Type B pancreatic cell (in vitro differentiated cells): ENCODE results near the gene PRC1. TPM values are rescaled to one million over a fixed set of nuclear protein-coding genes. Genes with fewer than 3 reads are reported as not detected.

ENCODE experiments used
- DNase-seq: peaks from one replicate; pipeline ENCODE4 v3.0.0; 2021; ENCODE audit warnings: mixed read lengths; ENCODE audit not compliant: unreplicated experiment; ENCODE audit errors: extremely low spot score
- H3K27ac Mint-ChIP-seq: 2 replicates; pipeline ENCODE4 v1.8.0; 2021; ENCODE audit warnings: mild to moderate bottlenecking, mixed read lengths
- H3K27me3 Mint-ChIP-seq: 2 replicates; pipeline ENCODE4 v1.8.0; 2021; ENCODE audit warnings: mixed read lengths
- H3K36me3 Mint-ChIP-seq: 2 replicates; pipeline ENCODE4 v1.8.0; 2021; ENCODE audit warnings: mixed read lengths
- H3K4me1 Mint-ChIP-seq: one replicate; pipeline ENCODE4 v1.8.0; 2021; ENCODE audit warnings: mixed read lengths; ENCODE audit not compliant: unreplicated experiment
- H3K4me3 Mint-ChIP-seq: 2 replicates; pipeline ENCODE4 v1.8.0; 2021; ENCODE audit warnings: mild to moderate bottlenecking, mixed read lengths
- H3K9me3 Mint-ChIP-seq: 2 replicates; pipeline ENCODE4 v1.8.0; 2021; ENCODE audit warnings: mixed read lengths
- total RNA-seq: library from RNA; stranded (reverse); gene quantifications from 2 replicates; pipeline ENCODE4 v1.2.1, GENCODE V29; 2021; ENCODE audit warnings: low replicate concordance
- TF ChIP-seq, protein P1 (sequence below): fragments of 200-600 bp; sonication (generic); conservative IDR thresholded peaks from 2 replicates; pipeline ENCODE4 v1.5.0; 2021; ENCODE audit warnings: antibody characterized with exemption, mild to moderate bottlenecking

PRC1 gene
- total RNA-seq, 1 donor from 2014 or later: 101 TPM

DNA sequence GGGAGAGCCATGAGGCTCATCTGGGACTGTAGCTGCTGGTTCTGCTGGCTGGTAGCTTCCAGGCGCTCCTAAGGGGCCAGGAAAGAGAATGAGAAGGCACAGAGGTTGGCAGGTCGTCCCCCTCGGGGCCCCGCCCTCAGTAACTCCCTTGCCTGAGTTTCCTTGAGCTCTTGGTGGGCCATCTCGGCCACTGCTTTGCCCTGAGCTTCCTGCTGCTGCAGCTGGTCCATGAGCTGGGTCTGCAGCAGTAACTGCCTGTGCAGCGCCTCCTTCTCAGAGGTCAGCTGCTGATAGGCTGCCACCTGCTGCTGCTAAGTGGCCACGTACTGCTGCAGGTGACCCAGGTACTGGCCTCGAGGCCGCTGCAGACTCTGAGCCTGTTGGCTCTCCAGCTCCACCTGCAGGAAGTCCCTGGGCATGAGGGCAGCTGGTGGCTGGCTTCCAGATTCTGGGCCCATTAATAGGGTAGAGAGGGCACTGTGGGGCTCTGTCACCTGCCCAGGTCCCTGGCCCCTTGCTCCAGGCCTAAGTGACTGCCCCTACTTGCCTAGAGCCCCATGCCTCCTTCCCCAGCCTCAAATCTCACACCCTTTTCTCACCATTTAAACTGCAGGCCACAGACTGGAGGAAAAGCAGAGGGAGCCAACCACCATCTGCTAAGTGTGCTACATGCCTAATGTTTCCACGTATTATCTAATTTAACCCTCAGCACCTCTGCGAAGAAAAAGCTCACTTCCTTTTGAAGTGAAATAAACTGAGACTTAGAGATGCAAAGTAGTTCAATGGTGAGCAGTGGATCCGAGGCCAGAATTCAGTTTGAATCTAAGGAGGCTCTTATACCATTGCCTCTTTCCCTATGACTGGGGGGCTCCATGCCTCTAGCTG is 38.8 kb upstream of the PRC1 start:
- no peaks in the 10 kb centered on the region for H3K36me3 Mint-ChIP-seq
- no peak for DNase-seq
- TF ChIP-seq, protein P1, sequence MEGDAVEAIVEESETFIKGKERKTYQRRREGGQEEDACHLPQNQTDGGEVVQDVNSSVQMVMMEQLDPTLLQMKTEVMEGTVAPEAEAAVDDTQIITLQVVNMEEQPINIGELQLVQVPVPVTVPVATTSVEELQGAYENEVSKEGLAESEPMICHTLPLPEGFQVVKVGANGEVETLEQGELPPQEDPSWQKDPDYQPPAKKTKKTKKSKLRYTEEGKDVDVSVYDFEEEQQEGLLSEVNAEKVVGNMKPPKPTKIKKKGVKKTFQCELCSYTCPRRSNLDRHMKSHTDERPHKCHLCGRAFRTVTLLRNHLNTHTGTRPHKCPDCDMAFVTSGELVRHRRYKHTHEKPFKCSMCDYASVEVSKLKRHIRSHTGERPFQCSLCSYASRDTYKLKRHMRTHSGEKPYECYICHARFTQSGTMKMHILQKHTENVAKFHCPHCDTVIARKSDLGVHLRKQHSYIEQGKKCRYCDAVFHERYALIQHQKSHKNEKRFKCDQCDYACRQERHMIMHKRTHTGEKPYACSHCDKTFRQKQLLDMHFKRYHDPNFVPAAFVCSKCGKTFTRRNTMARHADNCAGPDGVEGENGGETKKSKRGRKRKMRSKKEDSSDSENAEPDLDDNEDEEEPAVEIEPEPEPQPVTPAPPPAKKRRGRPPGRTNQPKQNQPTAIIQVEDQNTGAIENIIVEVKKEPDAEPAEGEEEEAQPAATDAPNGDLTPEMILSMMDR: peak; percentile 73
- H3K4me3 Mint-ChIP-seq: no peak overlapping the region
- peaks cover 23% of the 10 kb centered on the region for H3K27me3 Mint-ChIP-seq
- H3K27ac Mint-ChIP-seq: no peak overlapping the region
- H3K9me3 Mint-ChIP-seq: no peaks in the 10 kb centered on the region
- H3K4me1 Mint-ChIP-seq: peaks cover 7% of the 10 kb centered on the region

- Mint-ChIP-seq H3K9me3 (no peaks in the 10 kb centered on the region), H3K4me1 (peaks cover 7% of the 10 kb centered on the region), H3K4me3 (no peak overlapping the region), H3K27me3 (peaks cover 16% of the 10 kb centered on the region), H3K36me3 (no peaks in the 10 kb centered on the region), H3K27ac (no peak overlapping the region)
- no peak for DNase-seq
- TF ChIP-seq, protein P1: no peak
Observed at GRCh38 chr15:91031796-91032195, 37.5 kb upstream of the PRC1 start.

- Mint-ChIP-seq H3K4me3 (no peak overlapping the region), H3K27ac (no peak overlapping the region), H3K9me3 (no peaks in the 10 kb centered on the region), H3K4me1 (peaks cover 3% of the 10 kb centered on the region), H3K36me3 (no peaks in the 10 kb centered on the region), H3K27me3 (peaks cover 3% of the 10 kb centered on the region)
- no peak for DNase-seq
- TF ChIP-seq, protein P1: no peak
Observed at GRCh38 chr15:91027677-91028076, 33.3 kb upstream of the PRC1 start.

DNA sequence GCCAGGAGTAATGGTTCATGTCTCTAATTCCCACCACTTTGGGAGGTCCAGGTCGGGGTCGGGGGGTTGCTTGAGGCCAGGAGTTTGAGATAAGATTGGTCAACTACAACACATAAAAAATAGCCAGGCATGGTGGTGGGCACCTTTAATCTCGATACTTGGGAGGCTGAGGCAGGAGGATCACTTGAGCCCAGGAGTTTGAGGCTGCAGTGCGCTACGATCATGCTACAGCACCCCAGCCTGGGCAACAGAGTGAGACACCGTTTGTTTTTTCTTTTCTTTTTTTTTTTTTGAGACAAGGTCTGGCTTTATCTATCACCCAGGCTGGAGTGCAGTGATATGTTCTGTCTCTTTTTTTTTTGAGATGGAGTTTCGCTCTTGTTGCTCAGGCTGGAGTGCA is 29.4 kb upstream of the PRC1 start:
- no peaks in the 10 kb centered on the region for H3K27me3 Mint-ChIP-seq
- TF ChIP-seq, protein P1: no peak
- DNase-seq: no peak
- H3K36me3 Mint-ChIP-seq: no peaks in the 10 kb centered on the region
- peaks cover 27% of the 10 kb centered on the region for H3K4me1 Mint-ChIP-seq
- no peak overlapping the region for H3K27ac Mint-ChIP-seq
- H3K4me3 Mint-ChIP-seq: no peak overlapping the region
- H3K9me3 Mint-ChIP-seq: no peaks in the 10 kb centered on the region

DNA sequence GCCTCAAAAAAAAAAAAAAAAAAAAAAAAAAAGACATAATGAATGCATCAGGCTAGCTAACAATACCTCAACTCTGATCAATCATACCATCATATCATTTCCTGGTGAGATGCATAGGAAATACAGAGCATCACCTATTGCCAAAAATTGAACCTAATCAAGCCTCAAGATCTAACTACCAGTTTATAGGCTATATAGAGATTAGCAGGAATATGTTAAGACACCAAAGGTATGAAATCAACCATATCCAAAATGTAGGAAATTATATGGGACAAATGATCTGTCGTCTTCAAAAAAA is 28.4 kb upstream of the PRC1 start:
- H3K4me1 Mint-ChIP-seq: peaks cover 35% of the 10 kb centered on the region
- H3K27ac Mint-ChIP-seq: peak overlapping the region; percentile 95
- H3K27me3 Mint-ChIP-seq: no peaks in the 10 kb centered on the region
- TF ChIP-seq, protein P1: no peak
- peak overlapping the region; percentile 98 for H3K4me3 Mint-ChIP-seq
- peaks cover 8% of the 10 kb centered on the region for H3K36me3 Mint-ChIP-seq
- DNase-seq: no peak
- no peaks in the 10 kb centered on the region for H3K9me3 Mint-ChIP-seq
